OCI-M1 (cell line): ENCODE results near the gene ANKRD16.
"Not testable (repeated sequence)": the region's sequence is repeated elsewhere in the genome, so short reads cannot be mapped to it uniquely, and the experiment has no call there.

ENCODE experiments used
- DNase-seq: peaks from one replicate; lab custom pipeline; 2025; lab: John Stamatoyannopoulos, UW

Gene ANKRD16

DNA sequence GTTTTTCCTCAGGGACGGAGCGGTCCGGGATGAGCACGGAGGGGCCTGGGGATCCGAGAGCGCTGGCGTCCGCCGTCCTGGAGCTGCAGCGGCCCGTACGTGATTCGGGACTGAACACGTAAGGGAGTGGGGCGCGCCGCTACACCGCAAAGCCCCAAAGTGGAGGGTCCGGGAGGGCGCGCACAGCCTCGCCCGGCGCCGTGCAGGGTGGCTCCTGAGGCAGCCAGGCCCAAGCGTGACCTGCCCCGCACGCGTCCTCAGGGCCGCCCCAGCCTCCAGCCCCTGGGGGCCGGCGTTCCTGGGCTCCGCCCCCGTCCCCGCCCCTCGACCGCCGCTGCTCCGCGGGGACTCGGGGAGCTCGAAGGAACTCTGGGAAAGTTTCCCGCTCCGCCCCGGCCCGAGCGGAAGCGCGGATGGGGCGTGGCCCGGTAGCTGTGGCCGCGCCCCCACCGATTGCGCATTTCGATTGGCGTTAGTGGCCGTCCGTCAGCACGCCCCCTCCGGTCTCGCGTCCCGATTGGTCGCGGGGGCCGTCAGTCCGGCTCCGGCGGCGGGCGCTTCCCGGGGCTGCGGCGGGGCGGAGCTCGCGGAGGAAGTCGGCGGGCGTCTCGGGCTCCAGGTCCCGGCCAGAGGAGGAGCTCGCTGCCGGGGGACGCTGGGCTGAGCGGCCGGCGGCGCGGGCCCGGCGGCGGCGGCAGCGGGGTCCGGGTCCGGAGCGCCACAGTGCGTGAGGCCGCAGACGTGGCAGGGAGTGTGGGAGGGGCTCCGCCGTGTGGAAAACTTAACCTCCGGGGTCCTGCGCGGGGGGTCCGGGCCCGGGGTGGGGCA lies at the start of gene ANKRD16, which contains the start of gene FBH1:
TSS of gene ANKRD16 (minus strand) at position 270 of the 828 bp plus-strand sequence. CDS start 539 bp downstream, outside the sequence.
TSS of gene FBH1 (plus strand) at position 620 of the 828 bp plus-strand sequence. CDS start at position 723, 103 bp downstream.
- DNase-seq = peak; percentile 99

GRCh38 chr10:5938291-5938690 lies 48.6 kb upstream of the ANKRD16 start:
- no peak for DNase-seq

DNA sequence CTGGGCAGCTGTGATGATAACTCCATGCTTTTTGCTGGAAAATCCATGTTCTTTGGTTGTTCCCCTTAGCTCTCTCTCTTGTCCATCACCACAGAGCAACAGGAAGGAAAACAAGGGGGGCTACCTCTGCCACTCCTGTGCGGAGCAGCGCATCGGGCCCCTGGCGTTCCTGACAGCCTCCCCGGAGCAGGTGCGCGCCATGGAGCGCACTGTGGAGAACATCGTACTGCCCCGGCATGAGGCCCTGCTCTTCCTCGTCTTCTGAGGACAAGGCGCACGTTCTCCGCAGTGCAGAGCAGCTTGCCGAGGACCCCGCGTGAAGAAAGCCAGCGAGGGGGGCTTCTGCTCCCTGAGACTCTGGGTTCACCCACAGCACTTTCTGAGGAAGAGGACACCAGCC lies 47.3 kb upstream of the ANKRD16 start:
- DNase-seq = no peak

GRCh38 chr10:5935628-5936027 lies 45.9 kb upstream of the ANKRD16 start:
- DNase-seq = no peak

DNA sequence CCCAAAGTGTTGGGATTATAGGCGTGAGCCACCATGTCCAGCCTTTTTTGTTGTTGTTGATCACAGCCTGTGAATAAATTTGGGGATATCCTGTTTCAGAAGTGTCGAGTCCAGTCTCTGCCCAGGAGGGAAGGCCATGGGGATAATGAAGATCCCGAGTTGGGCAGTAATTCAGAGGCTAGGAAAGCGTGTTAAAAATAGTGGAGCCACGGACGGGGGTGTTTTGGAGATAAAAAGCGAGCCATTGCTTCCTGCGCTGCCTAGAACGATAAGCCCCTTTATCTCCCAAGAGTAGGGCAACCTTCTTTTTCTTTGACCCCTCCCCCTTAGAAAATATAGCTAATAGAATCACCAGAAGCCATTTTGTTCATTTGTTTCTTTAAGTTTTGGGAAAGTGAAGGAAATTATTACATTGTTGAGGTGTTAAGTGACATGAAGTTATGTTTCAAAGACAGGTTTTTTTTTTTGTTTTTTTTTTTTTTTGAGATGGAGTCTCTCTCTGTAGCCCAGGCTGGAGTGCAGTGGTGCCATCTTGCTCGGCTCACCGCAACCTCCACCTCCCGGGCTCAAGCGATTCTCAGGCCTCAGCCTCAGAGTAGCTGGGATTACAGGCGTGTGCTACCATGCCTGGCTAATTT lies 44.3 kb upstream of the ANKRD16 start:
- DNase-seq = peak; percentile 86

GRCh38 chr10:5932345-5932744 lies 42.7 kb upstream of the ANKRD16 start:
- DNase-seq = no peak

DNA sequence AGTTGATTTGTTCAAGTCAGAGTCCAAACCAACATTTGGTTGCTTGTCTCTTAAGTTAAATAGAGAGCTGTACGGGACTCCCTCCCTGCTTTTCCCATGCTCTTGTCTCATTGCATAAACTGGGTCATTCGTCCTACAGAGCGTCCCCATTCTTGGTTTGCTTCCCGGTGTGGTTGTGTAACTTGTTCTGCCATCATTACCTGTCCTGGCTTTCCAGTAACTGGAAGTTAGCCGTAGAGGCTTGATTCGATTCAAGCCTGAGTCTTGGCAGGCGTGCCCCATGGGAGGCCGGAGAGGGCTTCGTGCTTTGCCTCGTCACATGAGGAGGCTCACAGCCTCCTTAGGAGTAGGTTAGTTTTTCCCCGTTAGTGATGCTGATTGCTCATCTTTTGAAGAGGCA lies 40.6 kb upstream of the ANKRD16 start:
- no peak for DNase-seq

DNA sequence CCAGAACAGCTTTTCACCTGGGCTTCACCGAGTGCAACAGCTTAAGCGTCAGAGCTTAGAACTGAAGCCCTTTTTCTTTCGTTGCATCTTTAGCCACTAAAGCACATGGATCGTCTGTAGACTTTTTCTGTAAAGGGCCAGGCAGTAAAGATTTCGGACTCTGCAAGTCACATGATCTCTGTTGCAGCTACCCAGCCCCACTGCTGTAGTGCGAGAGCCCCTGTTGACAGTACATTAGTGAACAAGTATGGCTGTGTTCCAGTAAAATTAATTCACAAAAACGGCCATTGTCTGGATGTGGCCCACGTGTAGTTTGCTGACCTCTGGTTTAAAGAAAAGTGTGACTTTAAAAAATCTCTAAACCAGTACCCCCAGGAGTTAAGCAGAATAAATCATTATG lies 39.7 kb upstream of the ANKRD16 start:
- DNase-seq = no peak

DNA sequence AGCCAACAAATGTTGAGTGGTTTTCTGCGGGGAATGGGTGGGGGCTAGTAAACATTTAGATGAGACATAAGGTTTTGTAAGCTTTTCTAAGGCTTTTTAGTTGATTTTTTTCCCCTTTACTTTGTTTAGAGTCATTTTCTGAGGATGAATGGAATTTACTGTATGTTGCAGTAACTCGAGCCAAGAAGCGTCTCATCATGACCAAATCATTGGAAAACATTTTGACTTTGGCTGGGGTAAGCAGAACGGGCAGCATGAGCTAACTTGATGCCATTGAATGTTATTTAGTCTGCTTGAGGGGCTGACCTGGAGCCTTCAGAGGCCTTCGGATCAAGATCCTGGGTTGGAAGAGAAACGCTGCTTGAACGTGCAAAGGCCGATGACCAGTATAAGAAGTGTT lies 37.6 kb upstream of the ANKRD16 start:
- DNase-seq = no peak

DNA sequence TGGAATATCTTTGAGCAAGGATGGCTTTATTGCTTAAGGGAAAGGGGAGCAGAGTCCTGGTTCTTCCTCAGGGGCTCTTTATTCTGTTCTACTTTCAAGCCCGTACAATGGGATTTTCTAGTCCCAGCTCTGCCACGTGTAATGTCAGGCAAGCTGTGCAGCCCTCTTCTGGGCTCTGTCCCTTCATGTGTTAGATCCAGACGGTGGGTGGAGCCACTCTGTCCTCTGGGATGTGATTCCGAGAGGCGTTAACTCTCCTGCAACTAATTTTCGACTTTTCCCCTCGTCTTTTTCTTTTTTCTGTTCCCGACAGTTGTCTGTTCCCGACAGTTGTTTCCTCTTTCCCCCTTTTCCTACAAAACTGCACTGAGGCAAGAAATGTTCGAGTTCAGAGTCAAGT lies 35.2 kb upstream of the ANKRD16 start:
- no peak for DNase-seq

- DNase-seq = no peak
Observed at GRCh38 chr10:5921746-5922145, 32.1 kb upstream of the ANKRD16 start.

DNA sequence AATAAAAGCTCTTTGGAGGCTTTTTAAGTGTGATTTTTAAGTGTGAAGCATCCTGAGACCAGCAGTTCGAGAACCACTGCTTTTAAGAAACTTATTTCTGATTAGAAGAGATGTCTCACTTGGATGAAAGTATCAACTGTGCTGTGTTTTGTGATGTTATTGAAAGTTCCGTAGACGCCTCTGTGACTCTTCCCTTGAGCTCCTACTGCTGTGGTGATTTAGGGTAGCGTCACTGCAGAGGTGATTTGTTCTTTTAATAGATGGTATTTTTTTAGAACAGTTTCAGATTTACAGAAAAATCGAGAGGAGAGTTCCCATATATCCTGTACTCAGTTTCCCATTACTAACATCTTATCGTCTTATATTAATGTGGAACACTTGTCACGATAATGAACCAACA lies 29.9 kb upstream of the ANKRD16 start:
- no peak for DNase-seq

DNA sequence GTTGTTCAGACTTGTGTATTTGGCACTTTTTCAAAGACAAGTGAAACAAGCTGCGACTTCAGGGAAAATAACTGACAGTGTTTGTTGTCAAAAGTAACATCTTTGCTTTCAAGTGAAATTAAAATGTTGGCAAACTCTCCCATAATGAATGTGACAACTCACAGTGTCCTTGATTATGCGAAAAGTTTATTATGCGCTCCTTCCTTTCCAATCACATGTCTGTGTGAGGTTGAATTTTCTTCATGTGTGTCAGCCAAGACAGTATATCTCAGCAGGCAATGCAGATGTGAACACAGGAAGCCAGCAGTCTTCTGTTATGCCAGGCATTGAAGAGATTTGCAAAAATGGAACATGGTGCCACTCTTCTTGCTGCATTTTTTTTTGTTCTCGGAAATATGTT lies 29.1 kb upstream of the ANKRD16 start:
- no peak for DNase-seq

DNA sequence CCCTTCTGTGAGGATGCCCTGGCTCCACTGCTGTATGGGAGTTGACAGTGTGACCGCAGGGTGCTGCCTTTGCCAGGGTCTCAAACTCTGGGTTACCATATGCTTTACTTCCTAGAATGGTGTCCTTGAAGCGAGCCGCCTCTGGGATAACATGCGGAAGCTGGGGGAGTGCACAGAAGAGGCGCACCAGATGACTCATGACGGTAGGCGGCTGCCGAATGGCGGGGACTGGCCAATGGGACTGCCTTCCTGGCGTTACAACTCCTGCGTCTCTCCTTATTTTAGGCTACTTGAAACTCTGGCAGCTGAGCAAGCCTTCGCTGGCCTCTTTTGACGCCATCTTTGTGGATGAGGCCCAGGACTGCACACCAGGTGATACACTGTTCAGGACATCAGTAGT lies 27.6 kb upstream of the ANKRD16 start:
- no peak for DNase-seq

- DNase-seq = no peak
Observed at GRCh38 chr10:5915451-5915850, 25.8 kb upstream of the ANKRD16 start.

- no peak for DNase-seq
Observed at GRCh38 chr10:5913736-5914135, 24.0 kb upstream of the ANKRD16 start.

DNA sequence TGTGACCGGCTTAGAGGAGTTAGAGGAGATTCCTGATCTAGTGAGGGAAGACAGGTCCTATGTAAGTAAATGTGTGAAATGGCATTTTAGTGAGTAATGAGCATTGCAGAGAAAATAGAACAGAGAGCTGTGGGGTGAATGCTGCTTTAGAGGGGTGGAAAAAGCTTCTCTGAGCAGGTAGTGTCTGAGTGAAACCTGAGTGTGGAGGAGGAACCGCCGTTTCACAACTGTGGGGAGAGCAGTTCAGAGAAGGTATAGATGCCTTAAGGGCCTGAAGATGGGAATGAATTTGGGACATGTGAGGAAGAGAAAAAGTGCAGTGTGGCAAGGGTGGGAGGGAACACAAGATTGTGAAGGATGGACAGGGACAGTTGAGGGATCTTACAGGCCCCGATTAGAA lies 22.0 kb upstream of the ANKRD16 start:
- DNase-seq = no peak

DNA sequence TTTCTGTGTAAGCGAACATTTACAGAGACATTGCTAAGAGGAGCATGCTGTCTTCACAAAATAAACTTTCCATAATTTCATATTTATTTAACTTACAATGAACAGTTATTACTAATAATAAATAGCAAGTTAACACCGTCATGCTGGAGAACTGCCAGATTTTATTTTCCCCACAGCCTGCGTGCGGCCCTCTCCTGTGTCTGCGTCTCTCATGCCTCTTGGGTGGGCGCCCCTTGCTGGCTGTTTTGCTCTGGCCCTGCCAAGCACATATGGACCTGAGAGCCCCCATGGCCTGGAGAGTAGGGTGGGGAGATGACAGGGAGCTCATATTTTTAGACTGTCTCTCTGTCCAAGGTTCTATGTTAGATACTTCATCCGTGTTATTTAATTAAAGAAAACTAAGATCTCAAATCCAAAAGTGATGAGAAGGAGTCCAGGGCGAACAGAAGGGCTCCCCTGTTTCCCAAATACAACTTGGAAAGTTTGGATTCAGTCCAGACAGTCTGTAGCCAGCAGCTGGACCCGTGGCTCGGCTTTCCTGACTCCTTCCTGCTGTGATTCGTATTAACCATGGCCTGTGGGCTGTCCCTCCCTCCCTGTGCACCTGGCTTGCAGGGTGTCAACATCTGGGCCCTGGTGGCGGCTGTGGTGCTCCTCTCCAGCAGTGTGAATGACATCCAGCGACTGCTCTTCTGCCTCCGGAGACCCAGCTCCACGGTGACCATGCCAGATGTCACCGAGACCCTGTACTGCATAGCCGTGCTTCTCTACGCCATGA lies 20.8 kb upstream of the ANKRD16 start:
- no peak for DNase-seq

DNA sequence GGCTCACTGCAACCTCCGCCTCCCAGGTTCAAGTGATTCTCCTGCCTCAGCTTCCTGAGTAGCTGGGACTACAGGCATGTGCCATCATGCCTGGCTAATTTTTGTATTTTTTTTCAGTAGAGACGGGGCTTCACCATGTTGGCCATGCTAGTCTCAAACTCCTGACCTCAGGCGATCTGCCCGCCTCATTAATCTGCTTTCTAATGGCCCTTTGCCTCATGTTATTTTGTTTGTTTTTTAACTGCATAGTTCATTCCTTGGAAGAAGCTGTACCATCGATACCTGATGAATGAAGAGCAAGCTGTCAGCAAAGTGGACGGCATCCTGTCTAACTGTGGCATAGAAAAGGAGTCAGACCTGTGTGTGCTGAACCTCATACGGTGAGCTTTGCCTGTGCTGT lies 19.0 kb upstream of the ANKRD16 start:
- DNase-seq = not testable (repeated sequence)

GRCh38 chr10:5906651-5907050 lies 17.0 kb upstream of the ANKRD16 start:
- DNase-seq = no peak

DNA sequence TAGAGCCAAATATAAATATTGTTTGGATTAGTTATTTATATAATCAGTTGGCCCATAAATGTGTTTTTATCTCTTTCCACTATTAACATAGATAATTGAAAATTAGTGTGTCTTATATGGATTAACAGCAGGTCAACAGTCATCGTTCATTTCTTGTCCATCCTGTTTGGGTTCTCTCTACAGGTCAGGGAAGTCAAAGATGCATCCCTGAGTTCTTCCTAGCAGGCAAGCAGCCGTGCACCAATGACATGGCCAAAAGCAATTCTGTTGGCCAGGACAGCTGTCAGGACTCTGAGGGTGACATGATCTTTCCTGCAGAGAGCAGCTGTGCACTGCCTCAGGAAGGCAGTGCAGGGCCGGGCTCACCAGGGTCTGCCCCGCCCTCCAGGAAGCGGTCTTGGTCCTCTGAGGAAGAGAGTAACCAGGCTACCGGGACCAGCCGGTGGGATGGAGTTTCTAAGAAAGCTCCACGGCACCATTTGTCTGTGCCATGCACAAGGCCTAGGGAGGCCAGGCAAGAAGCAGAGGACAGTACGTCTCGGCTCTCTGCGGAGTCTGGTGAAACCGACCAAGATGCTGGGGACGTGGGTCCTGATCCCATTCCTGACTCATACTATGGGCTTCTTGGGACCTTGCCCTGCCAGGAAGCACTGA lies 16.3 kb upstream of the ANKRD16 start:
- no peak for DNase-seq

- DNase-seq = no peak
Observed at GRCh38 chr10:5904227-5904626, 14.5 kb upstream of the ANKRD16 start.
